Amygdala (tissue), 56 donors: ENCODE measurements around the gene SLC22A25.
"Not testable (repeated sequence)": the region's sequence is repeated elsewhere in the genome, so short reads cannot be mapped to it uniquely, and the experiment has no call there.

ENCODE experiments used
- DNase-seq, 56 donors: peaks; one replicate each; lab custom pipeline; 2025; lab: John Stamatoyannopoulos, UW

The SLC22A25 gene

GRCh38 chr11:63235471-63236461 lies 7.6 kb downstream of the SLC22A25 start:
- not testable (repeated sequence) for DNase-seq

DNA sequence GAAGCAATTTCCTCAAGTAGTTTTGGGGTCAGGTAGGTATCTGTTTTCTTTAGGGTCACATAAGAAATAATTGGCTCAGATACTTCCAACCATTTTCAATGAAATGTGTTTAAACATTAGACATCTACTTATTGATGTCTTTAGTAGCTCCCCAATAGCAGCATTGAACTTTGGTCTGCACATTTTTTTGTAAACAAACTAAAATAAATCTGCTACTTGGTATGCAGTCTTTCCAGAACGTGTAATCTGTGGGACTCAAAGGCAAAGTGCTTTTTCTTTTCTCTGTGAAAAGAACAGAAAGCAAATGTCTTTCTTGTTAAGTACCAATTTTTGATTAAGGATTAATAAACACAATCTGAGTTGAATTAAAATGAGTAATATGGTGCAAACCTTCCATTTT lies 13.6 kb downstream of the SLC22A25 start:
- DNase-seq = no peak

GRCh38 chr11:63227521-63228107 lies 15.8 kb downstream of the SLC22A25 start:
- DNase-seq = no peak

DNA sequence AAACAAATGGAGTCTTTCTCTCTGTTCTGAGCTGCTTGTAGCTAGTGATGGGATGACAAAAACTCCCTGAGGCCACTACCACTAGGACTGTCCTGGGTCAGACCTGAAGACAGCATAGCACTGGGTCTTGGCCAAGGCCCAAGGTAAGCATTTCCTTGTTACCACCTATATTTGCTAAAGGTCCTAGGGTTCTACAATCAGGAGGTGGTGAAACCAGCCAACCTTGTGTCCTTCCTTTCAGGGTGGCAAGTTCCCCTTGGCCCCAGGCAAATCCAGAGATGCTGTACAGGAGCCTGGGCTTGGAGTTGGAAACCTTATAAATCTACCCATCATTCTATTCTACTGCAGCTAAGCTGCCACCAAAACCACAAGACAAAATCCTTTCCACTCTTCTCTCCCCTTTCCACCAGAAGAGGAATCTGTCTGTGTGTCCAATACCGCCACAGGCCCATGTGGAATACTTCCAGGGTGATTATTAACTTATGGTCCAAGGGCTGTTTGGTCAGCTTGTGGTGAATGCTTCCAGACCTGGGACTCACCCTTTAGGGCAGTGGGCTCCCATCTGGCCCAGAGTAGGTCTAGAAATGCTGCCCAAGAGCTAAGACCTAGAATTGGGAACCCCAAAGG lies 16.8 kb downstream of the SLC22A25 start:
- no peak for DNase-seq

DNA sequence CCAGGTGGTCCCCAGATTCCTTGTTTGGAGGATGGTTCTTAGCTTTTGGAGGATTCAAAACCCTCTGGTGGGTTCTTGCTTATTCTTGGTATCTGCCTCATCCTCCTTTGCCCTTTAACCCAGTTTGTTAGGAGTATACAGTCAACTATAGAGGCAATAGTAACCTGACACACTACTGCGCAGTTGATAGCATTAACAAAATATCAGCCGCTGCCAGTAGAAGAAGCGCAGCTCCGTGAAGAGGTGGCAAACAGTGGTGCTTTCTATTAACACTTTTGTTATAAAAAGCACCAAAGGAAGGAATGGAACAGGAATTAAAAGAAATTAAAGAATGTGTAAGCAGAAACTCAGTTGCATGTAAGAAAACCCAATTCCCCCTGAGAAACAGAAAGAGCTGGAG lies 29.3 kb downstream of the SLC22A25 start:
- no peak for DNase-seq

GRCh38 chr11:63212742-63213141 lies 30.7 kb downstream of the SLC22A25 start:
- no peak for DNase-seq

GRCh38 chr11:63210111-63210510 lies 33.3 kb downstream of the SLC22A25 start:
- no peak for DNase-seq
